Endodermal cell (in vitro differentiated cells): ENCODE measurements around the gene LPIN1. TPM values are rescaled to one million over a fixed set of nuclear protein-coding genes. Genes with fewer than 3 reads are reported as not detected.
A peak's percentile ranks its signal among the peaks of the same experiment; 100 is the strongest.

Experiments used
- DNase-seq: peaks from one replicate; pipeline ENCODE4 v3.0.0-alpha.2; 2017
- H3K27ac ChIP-seq: 2 replicates; pipeline ENCODE4 v1.5.1; 2013; ENCODE audit warnings: mild to moderate bottlenecking, low read depth, low read length, moderate library complexity
- H3K27me3 ChIP-seq: 2 replicates; pipeline ENCODE4 v1.6.1; 2013; ENCODE audit warnings: mild to moderate bottlenecking, low read length, moderate library complexity; ENCODE audit not compliant: insufficient read depth, control insufficient read depth, poor library complexity, severe bottlenecking
- H3K36me3 ChIP-seq: 2 replicates; pipeline ENCODE4 v1.7.0; 2013; ENCODE audit warnings: mild to moderate bottlenecking, low read length, moderate library complexity; ENCODE audit not compliant: control insufficient read depth, insufficient read depth
- H3K4me1 ChIP-seq: one replicate; pipeline ENCODE4 v1.7.0; 2013; ENCODE audit warnings: low read length; ENCODE audit not compliant: control insufficient read depth, insufficient read depth
- H3K4me3 ChIP-seq: 2 replicates; pipeline ENCODE4 v1.5.1; 2013; ENCODE audit warnings: mild to moderate bottlenecking, low read length, moderate library complexity
- H3K9ac ChIP-seq: 2 replicates; pipeline ENCODE4 v1.6.1; 2013; ENCODE audit warnings: mild to moderate bottlenecking, low read length, moderate library complexity; ENCODE audit not compliant: poor library complexity, severe bottlenecking; ENCODE audit errors: extremely low read depth
- H3K9me3 ChIP-seq: 2 replicates; pipeline ENCODE4 v1.6.1; 2013; ENCODE audit warnings: mild to moderate bottlenecking, low read length, moderate library complexity; ENCODE audit not compliant: control insufficient read depth
- H3K27ac Mint-ChIP-seq: 2 replicates; pipeline ENCODE4 v1.8.0; 2020; ENCODE audit warnings: mixed read lengths
- H3K27me3 Mint-ChIP-seq: 2 replicates; pipeline ENCODE4 v1.8.0; 2021; ENCODE audit warnings: mild to moderate bottlenecking, mixed read lengths; ENCODE audit not compliant: insufficient read depth
- H3K36me3 Mint-ChIP-seq: 2 replicates; pipeline ENCODE4 v1.8.0; 2020; ENCODE audit warnings: low read depth, mixed read lengths
- H3K4me1 Mint-ChIP-seq: 2 replicates; pipeline ENCODE4 v1.8.0; 2020; ENCODE audit warnings: mixed read lengths
- H3K4me3 Mint-ChIP-seq: 2 replicates; pipeline ENCODE4 v1.8.0; 2020; ENCODE audit warnings: mild to moderate bottlenecking, moderate library complexity, mixed read lengths
- H3K9me3 Mint-ChIP-seq: 2 replicates; pipeline ENCODE4 v1.8.0; 2020; ENCODE audit warnings: mild to moderate bottlenecking, mixed read lengths
- WGBS, 2 experiments: methylation state at CpG; one replicate each; pipeline versions ENCODE4 v1.1.5 to v1.1.7; 2013; ENCODE audit warnings: missing lambda C conversion rate in 2 of 2, mixed read lengths in 1 of 2; ENCODE audit not compliant: insufficient coverage in 1 of 2, insufficient read length in 1 of 2; 5-methylcytosine and 5-hydroxymethylcytosine counted together
- total RNA-seq, 2 donors: library from RNA; stranded (reverse); fragmentation: NEBNext Ultra II Directional in 1 of 2; extraction: Animal tissue kit (Norgen Biotek cat#: 25700) in 1 of 2; gene quantifications; 2 replicates in 1 of 2; 3 replicates in 1 of 2; pipeline ENCODE4 v1.2.1, GENCODE V29; 2021
- TF ChIP-seq, protein P1 (sequence below): fragments of 200-600 bp; sonication (generic); conservative IDR thresholded peaks from 2 replicates; pipeline ENCODE4 v1.5.0; 2021; ENCODE audit warnings: antibody characterized with exemption, mild to moderate bottlenecking

Gene LPIN1
- total RNA-seq, 2 donors from 2014 or later, result 23.9 to 24.3 TPM

DNA sequence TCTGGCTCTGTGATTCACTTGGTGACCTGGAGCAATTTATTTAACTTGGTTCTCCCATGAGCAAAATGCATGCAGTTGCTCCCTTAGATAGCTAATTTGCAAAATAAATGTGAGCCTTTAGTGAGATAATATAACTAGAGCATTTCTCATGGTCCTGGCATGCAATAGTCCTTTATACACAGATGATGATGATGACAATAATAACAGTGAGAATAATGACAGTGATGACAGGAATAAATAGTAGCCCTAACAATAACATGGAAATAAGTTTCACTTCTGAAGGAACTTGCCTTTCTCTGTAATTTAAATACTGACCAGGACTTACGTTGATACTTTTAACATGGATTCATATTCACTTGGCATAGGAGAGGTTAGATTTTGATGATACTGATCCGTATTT lies 49.2 kb downstream of the LPIN1 start:
- Mint-ChIP-seq H3K27ac (no peak overlapping the region), H3K9me3 (peaks cover 7% of the 10 kb centered on the region), H3K4me1 (no peaks in the 10 kb centered on the region), H3K36me3 (peaks cover 70% of the 10 kb centered on the region), H3K27me3 (no peaks in the 10 kb centered on the region), H3K4me3 (no peak overlapping the region)
- whole genome bisulfite sequencing, 2 experiments, result 91 to 92% methylated on average over 2 of the region's 2 CpGs
- TF ChIP-seq, protein P1, sequence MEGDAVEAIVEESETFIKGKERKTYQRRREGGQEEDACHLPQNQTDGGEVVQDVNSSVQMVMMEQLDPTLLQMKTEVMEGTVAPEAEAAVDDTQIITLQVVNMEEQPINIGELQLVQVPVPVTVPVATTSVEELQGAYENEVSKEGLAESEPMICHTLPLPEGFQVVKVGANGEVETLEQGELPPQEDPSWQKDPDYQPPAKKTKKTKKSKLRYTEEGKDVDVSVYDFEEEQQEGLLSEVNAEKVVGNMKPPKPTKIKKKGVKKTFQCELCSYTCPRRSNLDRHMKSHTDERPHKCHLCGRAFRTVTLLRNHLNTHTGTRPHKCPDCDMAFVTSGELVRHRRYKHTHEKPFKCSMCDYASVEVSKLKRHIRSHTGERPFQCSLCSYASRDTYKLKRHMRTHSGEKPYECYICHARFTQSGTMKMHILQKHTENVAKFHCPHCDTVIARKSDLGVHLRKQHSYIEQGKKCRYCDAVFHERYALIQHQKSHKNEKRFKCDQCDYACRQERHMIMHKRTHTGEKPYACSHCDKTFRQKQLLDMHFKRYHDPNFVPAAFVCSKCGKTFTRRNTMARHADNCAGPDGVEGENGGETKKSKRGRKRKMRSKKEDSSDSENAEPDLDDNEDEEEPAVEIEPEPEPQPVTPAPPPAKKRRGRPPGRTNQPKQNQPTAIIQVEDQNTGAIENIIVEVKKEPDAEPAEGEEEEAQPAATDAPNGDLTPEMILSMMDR, result no peak
- H3K36me3 ChIP-seq, result peaks cover 75% of the 10 kb centered on the region
- no peak for DNase-seq
- H3K9me3 ChIP-seq, result peaks cover 9% of the 10 kb centered on the region
- no peak overlapping the region for H3K4me3 ChIP-seq
- H3K4me1 ChIP-seq, result no peaks in the 10 kb centered on the region
- no peaks in the 10 kb centered on the region for H3K27me3 ChIP-seq
- no peak overlapping the region for H3K9ac ChIP-seq
- no peak overlapping the region for H3K27ac ChIP-seq

DNA sequence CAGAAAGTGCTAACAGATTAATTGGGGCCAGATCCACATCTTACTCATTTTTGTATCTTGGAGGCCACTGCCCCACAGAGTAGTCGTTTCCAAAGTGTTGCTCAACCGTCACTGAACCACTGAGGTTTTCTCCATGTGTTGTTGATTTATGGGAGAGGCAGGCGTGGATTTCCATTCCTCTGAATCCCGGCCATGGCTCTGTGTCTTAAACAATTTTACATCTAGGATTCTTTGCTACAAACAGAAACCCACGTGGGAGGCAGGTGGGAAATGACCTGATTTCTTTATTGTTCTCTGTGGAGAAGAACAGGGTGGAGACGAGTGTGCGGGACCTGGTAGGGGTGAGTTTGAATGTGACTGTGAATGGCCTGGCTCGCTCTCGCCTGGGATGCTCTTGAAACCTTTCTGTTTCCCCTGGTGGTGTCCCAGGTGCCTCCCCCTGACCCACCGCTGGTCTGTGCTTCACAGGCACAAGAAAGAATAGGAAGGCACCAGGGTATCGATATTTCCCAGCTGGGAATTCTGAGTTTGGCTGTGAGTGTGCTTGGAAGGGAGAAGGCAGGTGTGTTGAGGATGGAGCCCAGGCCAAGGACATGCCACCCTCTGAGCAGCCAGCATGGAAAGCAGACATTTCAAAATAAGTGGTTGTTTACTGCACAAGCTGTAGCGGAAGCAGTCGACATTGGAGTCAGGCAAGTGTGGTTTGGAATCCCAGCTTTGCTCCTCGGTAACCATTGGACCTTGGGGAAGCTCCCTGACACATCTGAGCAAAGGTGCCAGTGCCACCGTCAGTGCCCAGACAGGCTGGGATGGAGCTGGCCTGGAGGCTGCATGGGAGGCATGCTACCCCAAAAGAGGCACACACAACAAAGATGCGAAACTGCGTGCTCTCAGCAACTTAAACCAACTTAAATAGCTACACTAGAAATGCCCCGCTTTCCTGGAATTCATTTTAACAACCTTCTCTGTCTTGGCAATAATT lies 50.0 kb downstream of the LPIN1 start:
- 94 to 95% methylated on average over 9 to 18 of the region's 18 CpGs for WGBS, 2 experiments
- Mint-ChIP-seq H3K4me3 (no peak overlapping the region), H3K27me3 (no peaks in the 10 kb centered on the region), H3K36me3 (peaks cover 61% of the 10 kb centered on the region), H3K27ac (no peak overlapping the region), H3K9me3 (no peaks in the 10 kb centered on the region), H3K4me1 (no peaks in the 10 kb centered on the region)
- H3K36me3 ChIP-seq, result peaks cover 66% of the 10 kb centered on the region
- H3K4me1 ChIP-seq, result no peaks in the 10 kb centered on the region
- no peak overlapping the region for H3K4me3 ChIP-seq
- H3K9me3 ChIP-seq, result no peaks in the 10 kb centered on the region
- H3K27me3 ChIP-seq, result no peaks in the 10 kb centered on the region
- TF ChIP-seq, protein P1, result no peak
- DNase-seq, result peak; percentile 15
- no peak overlapping the region for H3K27ac ChIP-seq
- no peak overlapping the region for H3K9ac ChIP-seq

DNA sequence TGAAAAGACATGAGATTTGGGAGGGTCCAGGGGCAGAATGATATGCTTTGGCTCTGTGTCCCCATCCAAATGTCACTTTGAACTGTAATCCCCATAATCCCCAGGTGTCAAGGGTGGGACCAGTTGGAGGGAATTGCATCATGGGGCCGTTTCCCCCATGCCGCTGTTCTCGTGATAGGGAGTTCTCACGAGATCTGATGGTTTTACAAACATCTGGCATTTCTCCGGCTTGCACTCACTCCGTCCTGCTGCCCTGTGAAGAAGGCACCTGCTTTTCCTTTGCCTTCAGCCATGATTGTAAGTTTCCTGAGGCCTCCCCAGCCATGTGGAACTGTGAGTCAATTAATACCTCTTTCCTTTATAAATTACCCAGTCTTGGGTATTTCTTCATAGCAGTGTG lies 51.4 kb downstream of the LPIN1 start:
- H3K27me3 Mint-ChIP-seq, result no peaks in the 10 kb centered on the region

More for the DNA sequence above, 51.4 kb downstream of the LPIN1 start:
- 95% methylated on average over 6 of the region's 6 CpGs for WGBS, 2 experiments
- H3K27ac Mint-ChIP-seq, result no peak overlapping the region
- TF ChIP-seq, protein P1, result no peak
- H3K9ac ChIP-seq, result no peak overlapping the region
- H3K36me3 ChIP-seq, result peaks cover 60% of the 10 kb centered on the region
- H3K27ac ChIP-seq, result no peak overlapping the region
- H3K9me3 Mint-ChIP-seq, result no peaks in the 10 kb centered on the region
- no peaks in the 10 kb centered on the region for H3K4me1 ChIP-seq
- no peak overlapping the region for H3K4me3 ChIP-seq
- no peak overlapping the region for H3K4me3 Mint-ChIP-seq
- peaks cover 52% of the 10 kb centered on the region for H3K36me3 Mint-ChIP-seq
- H3K27me3 ChIP-seq, result no peaks in the 10 kb centered on the region
- DNase-seq, result peak; percentile 22
- H3K9me3 ChIP-seq, result no peaks in the 10 kb centered on the region
- H3K4me1 Mint-ChIP-seq, result no peaks in the 10 kb centered on the region
